K562 (cell line): ENCODE measurements around the gene UBE2L3. TPM values are rescaled to one million over a fixed set of nuclear protein-coding genes. Genes with fewer than 3 reads are reported as not detected.

Experiments
- DIDO1 ChIP-seq: fragments of 450-650 bp; IDR thresholded peaks from 2 replicates; pipeline ENCODE4 v1.6.1; 2016; ENCODE audit warnings: low read depth, missing biosample characterization, missing genetic modification characterization
- ERF ChIP-seq: fragments of 450-650 bp; formaldehyde crosslinking; IDR thresholded peaks from 2 replicates; pipeline ENCODE4 v1.4.0; 2020; ENCODE audit warnings: mild to moderate bottlenecking, mixed read lengths
- SIN3A ChIP-seq, 2 experiments: fragments of 150-350 bp in 1 of 2; IDR thresholded peaks; 2 replicates each; pipeline ENCODE4 v1.6.1; 2011 to 2016; ENCODE audit warnings: borderline replicate concordance in 2 of 2, low read depth in 2 of 2, low read length in 2 of 2, mild to moderate bottlenecking in 2 of 2, moderate library complexity in 2 of 2; ENCODE audit not compliant: control insufficient read depth in 1 of 2
- STAT6 ChIP-seq: sonication (generic); formaldehyde crosslinking; IDR thresholded peaks from 2 replicates; pipeline ENCODE4 v1.8.1; 2023; ENCODE audit warnings: mild to moderate bottlenecking, missing genetic modification reagents
- USF1 ChIP-seq: sonication (generic); formaldehyde crosslinking; IDR thresholded peaks from 2 replicates; pipeline ENCODE4 v1.9.0; 2022; ENCODE audit warnings: mild to moderate bottlenecking, missing genetic modification reagents
- ZBTB1 ChIP-seq: sonication (generic); formaldehyde crosslinking; IDR thresholded peaks from 2 replicates; pipeline ENCODE4 v1.8.1; 2023; ENCODE audit warnings: missing genetic modification reagents, low read depth, mild to moderate bottlenecking, borderline replicate concordance
- polyA plus RNA-seq, 8 experiments: library from polyadenylated mRNA; depleted of rRNA in 4 of 8; stranded (reverse) in 5 of 8; unstranded in 3 of 8; fragments of >200 nt; fragmentation: Nextera tagmentation in 2 of 8; fragmentation: Illumina TruSeq in 1 of 8; extraction: Ambion mirVana in 2 of 8; extraction: Trizol in 1 of 8; gene quantifications; 2 replicates each; pipeline versions ENCODE4 v1.2.1 to v1.2.3, GENCODE V29; 2011 to 2014; ENCODE audit warnings: inconsistent platforms in 1 of 8, missing spikeins in 1 of 8
- total RNA-seq, 7 experiments: library from RNA; depleted of rRNA in 6 of 7; stranded (reverse); fragments of >200 nt in 6 of 7; fragmentation: Illumina TruSeq in 2 of 7; extraction: Trizol in 2 of 7; gene quantifications; 2 replicates each; pipeline versions ENCODE4 v1.2.1 to v1.2.3, GENCODE V29; 2011 to 2021; ENCODE audit warnings: low replicate concordance in 1 of 7

The UBE2L3 gene
- total and polyA plus RNA-seq, 9 of the 15 experiments (the other 6 are each of a cell fraction or from before 2014, with no cell fraction given) = 215 to 625 (median 285) TPM

GRCh38 chr22:21606775-21607174 is 39.3 kb downstream of the UBE2L3 start (continued):
- peak; percentile 27; the same call in 1 of the 2 replicates for TF ChIP-seq STAT6
- TF ChIP-seq ERF (CRISPR knock-in tag) = peak; percentile 37; the same call in 1 of the 2 replicates
- TF ChIP-seq DIDO1 (tag) = no peak
- TF ChIP-seq USF1 (CRISPR knock-in tag) = peak; percentile 35
- peak in 1 of 2 experiments; percentile 76; a peak in 2 of 4 replicates for TF ChIP-seq SIN3A (IDR thresholded peaks at IDR 0.05; ENCODE audit: borderline replicate concordance in 2 of 2, control insufficient read depth in 1 of 2, low read depth in 2 of 2, low read length in 2 of 2)
- peak; percentile 63; the same call in 1 of the 2 replicates for TF ChIP-seq ZBTB1 (CRISPR knock-in tag)
